ENCODE measurements around the gene ZNF141.
"Not testable (repeated sequence)": the region's sequence is repeated elsewhere in the genome, so short reads cannot be mapped to it uniquely, and the experiment has no call there.

The ZNF141 gene

DNA sequence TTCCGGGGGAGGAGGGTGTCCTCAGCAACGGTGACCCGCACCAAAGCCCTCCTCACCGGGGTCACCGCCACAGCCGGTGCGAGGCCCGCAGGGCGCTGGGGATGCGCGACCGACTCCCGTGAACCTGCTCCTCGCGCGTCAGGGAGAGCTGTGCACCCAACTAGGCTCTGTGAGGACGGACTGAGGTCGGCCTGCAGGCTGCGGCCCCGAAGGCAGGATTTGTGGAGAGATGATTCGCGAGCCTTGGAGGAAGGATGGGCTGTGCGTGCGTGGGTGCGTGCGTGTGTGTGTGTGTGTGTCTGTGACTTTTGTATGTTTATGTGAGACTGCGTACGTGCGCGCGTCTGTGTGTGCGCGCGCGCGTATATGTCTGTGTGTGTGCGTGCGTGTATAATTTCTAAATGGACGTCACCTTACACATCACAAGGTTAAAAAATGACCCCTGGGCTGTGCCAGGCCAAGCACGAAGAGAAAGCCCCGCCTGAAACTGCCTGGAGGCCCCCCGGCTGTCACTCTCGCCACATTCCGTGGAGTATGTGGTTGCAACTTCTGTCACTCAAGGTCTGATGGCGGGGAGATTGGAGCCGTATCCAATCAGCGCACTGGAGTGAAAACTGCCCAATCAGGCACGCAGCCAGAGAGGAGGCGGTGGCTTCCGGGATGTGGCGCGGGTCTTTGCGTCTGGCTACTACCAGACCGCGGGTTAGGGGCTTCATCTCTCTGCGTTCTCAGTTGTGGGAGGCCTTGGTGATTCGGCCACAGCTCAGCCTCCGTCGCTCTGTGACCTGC lies at the start of gene ZNF141:
Gene ZNF141, plus strand, starts transcription at position 672 of the 789 bp plus-strand sequence. CDS start 170 bp downstream, outside the sequence.
- DNase-seq (ENCODE audit: low read depth), result peak; percentile 65

DNA sequence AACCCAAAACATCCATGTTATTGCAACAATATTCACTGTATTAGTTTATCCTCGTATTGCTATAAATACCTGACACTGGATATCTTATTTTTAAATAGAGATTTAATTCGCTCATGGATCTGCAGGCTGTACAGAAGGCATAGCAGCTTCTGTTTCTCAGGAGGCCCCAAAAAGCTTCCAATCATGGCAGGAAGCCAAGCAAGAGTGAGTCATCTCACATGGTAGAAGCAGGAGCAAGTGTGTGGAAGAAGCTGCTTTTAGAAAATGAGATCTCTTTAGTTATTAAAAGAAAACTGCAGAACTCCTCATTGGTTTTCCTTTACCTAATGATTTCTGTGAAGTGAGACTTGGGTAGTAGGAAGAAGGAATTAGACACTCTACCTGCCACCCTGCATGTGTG lies 48.7 kb upstream of the ZNF141 start:
- DNase-seq (ENCODE audit: low read depth), result no peak

DNA sequence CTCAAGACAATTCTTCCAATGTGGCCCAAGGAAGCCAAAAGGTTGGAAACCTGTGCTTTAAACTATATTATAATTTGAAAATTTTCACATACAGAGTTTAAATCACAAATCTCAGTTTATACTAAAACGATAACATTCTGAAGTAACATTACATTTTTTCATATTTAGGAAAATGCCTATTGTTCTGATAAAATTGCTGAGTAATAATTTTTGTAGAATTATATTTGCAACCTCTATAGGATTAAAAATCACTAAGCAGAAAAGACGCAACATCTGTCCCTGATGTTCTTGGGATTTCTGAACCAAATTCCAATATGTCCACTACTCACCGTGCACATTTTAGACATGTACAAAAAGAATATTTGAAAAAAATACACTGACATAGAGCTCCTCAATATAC lies 42.9 kb upstream of the ZNF141 start:
- DNase-seq (ENCODE audit: low read depth), result no peak

DNA sequence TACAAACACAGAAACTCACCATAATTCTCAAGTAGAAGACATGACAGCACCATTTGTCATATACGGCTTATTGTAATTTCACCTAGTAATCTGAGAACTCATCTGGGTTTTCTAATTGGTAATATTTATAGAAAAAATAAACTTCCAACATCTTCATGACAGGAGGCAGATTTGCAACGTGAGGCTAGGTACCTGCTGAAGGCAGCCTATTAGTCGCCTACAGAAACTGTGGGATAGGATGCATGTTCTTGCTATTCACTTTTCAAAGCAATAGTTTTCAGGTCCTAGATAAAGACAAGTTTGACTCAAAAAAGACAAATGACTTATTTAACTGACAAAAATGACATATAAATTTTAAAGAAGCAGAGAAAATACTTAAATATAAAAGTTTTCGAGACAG lies 35.2 kb upstream of the ZNF141 start:
- DNase-seq (ENCODE audit: low read depth), result no peak

DNA sequence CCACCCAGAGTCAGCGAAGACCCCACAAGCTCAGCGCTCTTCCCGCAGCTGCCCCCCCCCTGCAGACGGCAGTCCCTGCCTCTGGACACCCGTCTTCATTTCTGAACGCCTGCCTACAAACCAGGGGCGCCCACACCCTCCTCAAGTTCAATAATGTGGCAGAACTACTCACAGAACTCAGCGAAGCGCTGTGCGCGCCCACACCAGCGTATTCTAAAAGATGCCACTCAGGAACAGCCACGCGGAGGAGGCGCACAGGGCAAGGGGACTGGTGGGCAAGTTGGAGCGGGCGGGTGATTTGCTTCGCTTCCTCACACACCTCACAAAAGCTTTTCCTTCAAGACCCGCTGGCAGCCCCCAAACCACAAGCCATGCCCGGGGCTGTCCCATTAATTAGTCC lies 33.1 kb upstream of the ZNF141 start:
- not testable (repeated sequence) for DNase-seq (ENCODE audit: low read depth)

DNA sequence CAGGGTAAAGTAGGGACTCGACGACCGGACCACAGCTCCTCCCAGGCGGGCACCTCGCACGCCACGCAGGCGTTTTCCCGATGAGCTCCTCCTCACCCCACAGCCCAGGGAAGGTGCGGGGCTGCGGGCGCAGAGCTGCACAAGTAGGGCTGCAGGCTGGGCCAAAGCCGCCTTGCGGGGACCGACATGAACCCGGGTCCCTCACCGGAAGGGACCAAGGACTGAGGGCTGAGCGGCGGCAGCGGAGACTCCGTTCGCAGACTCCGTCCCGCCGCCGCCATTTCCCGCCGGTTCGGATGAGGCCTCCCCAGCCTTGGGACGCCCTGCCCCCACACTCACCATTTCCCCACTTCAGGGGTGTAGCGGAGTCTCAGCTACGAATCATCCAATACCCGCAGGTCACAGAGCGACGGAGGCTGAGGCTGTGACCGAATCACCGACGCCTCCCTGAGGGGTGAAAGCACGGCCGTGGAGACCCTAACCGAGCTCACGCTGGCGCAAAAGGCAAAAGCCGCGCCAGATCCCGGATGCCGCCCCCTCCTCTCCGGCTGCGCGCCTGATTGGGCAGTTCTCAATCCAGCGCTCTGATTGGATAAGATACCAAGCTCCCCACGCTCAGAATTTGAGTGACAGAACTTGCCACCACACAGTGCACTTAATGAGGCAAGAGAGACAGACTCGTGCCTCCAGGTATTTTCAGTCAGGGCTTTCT lies 32.5 kb upstream of the ZNF141 start, which contains the start of gene ZNF732:
Gene ZNF732, minus strand, starts transcription at position 506 of the 712 bp plus-strand sequence. Its CDS starts 164 bp downstream, at position 342.
- no peak for DNase-seq (ENCODE audit: low read depth)

DNA sequence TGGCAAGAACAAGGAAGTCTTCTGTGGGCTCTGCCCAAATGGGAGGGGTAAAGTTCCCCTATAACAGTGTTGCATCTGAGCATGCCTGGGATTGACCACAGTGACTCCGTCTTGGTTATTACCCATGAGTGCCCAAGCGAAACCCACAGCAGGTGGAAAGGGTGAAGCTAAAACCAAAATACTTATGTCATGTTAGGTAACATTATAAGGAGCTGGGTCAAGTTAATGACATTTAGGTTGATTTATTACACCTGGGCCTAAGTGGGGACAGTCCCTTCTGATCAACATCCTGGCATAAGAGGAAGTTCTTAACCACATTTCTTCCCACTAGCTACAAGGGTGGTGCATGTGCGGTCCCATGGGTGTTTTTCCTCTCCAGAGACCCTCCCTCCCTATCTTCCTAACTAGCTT lies 31.1 kb upstream of the ZNF141 start:
- no peak for DNase-seq (ENCODE audit: low read depth)

DNA sequence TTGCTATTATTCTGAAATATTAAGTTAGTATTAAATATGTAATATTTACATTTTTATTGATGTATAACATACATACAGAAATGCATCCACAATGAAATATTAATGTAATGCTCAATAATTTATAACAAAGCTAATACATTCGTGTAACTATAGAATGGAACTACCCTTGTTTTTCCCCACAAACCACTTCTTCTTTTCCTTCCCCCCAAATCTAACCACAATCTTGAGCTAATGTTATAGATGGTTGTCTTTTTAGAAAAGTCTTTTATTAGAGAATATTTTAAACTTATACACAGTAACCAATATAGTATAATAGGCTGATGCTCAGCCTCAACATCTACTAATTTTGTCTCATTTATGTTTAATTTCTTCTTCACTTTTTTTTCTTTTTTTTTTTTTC lies 27.8 kb upstream of the ZNF141 start:
- no peak for DNase-seq (ENCODE audit: low read depth)

DNA sequence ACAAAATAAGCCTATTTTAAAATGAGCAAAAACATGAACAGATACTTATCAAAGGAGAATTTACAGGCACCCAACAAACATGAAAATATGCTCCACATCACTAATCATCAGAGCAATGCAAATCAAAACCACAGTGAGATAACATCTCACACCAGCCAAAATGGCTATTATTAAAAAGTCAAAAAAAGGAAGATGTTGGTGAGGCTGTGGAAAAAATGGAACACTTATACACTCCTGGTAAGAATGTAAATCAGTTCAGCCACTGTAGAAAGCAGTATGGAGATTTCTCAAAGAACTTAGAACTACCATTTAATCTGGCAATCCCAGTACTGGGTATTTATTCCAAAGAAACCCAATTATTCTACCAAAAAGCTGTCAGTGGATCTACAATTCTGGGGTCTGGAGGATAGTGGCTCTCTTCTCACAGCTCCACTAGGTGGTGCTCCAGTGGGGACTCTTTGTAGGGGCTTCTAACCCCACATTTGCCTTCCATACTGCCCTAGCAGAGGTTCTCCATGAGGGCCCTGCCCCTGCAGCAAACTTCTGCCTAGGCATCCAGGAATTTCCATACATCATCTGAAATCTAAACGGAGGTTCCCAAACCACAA lies 23.2 kb upstream of the ZNF141 start:
- DNase-seq (ENCODE audit: low read depth), result no peak

DNA sequence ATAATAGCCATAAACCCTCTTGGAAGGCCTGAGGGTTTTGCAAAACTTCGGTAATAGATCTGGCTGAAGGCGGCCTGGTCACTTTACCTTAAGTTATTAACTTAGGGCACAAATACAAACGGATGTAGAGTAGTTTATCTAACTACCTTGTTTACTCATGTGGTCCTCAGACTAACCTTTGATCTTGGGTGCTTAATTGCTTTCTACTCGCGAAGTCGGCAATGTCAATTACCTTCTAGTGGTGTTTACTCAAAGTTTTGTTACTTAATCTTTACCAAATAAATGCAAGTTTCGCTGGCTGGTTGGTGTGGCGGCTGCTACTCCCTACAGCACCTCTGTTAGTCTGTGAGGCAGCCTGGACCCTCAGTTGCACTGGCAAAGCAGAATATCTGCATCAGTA lies 8.9 kb upstream of the ZNF141 start:
- no peak for DNase-seq (ENCODE audit: low read depth)

DNA sequence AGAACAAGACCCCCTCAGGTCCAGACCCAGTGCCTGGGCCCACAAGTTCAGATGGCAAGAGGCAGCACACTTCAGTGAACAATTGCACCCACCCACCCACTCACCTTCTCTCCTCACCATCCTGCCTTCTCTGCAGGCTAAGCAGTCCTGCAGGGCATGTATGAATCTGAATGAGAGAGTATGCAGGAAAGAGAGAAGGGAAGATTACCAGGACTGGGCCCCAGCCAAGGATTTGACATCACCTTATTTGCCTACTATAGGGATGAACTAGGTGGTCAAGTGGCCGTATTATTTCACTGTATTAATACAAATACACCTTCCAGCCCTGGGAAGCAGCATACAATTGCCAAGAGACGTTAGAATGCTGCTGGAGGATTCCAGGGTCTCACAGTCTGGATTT lies 2.1 kb upstream of the ZNF141 start:
- DNase-seq (ENCODE audit: low read depth), result no peak

DNA sequence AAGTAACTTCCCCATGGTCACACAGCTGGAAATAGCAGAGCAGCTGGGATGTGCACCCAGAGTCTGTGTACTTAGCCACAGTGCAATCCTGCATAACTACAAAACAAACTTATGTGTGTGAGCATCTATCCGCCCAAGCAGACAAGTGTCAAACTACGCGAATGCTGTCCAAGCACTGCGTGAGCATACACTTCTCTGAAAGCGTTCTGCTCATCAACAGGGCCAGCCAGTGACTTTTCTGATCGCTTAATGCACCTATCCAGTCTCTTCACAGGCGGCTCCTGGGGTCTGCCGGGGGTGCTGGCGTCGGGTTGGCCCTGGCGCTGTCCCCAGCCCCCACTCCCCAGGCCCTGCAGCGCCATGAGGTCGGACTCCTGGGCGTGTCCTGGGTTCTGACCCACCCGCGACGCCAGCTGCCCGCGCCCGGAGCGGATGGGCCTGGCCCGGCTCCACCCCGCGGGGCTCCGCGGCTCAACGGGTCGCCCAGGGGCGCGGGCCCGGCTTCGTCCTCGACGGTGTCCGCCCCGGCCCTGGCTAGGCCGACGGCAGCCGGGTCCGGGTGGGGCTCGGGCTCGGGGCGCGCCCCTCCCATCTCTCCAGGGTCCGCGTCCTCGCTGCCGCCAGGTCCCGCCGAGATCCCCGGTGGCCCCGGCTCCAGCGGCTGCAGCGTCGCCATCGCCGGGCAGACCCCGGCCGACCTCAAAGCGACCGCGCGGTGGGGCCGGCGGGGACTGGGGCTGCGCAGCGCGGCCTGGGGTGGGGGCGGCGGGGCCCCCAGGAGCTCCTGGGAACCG lies 1.3 kb upstream of the ZNF141 start:
- DNase-seq (ENCODE audit: low read depth), result no peak

DNA sequence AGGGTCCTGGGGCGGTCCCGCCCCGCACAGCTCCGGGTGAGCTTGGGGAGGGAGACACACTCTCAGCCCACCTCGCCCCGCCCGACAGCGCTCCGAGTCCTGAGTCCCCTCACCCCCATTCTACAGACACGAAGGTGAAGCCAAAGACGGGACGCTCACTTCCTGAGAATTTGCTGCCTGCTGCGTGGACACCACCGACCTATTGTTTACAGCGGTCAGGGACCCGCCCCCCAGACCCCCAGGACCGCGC lies 796 bp upstream of the ZNF141 start:
- DNase-seq (ENCODE audit: low read depth), result no peak

DNA sequence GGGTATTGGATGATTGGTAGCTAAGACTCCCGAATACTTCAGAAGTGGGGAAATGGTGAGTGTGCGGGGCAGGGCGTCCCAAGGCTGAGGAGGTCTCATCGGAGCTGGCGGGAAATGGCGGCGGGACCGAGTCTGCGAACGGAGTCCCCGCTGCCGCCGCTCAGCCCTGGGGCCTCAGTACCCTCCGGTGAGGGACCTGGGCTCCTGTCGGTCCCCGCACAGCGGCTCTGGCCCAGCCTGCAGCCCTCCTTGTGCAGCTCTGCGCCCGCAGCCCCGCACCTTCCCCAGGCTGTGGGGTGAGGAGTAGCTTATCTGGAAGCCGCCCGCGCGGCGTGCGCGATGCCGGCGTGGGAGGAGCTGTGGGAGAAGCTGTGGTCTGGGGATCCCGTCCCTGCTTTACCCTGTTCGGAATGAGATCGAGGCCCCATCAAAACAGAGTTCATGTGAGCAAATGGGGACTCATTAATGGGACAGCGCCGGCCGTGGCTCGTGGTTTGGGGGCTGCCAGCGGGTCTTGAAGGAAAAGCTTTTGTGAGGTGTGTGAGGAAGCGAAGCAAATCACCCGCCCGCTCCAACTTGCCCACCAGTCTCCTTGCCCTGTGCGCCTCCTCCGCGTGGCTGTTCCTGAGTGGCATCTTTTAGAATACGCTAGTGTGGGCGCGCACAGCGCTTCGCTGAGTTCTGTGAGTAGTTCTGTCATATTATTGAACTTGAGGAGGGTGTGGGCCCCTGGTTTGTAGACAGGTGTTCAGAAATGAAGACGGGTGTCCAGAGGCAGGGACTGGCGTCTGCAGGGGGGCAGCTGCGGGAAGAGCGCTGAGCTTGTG lies 531 bp downstream of the ZNF141 start:
- peak; percentile 27 for DNase-seq (ENCODE audit: low read depth)

DNA sequence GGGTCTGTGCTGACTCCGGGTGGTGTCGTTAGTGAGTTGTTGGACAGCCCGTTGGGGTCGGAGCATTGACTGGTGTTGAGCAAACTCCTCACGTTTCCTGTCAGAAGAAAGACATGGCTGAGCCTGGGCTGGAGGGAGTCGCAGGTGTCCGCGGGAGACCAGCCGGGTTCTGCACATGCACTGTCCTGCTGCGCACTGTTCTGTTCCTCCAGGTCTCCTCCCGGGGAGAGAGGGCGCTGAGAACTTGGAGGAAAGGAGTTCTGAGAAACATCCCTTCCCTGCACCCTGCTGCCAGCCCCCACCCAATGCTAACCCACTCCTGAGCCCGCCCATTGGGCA lies 1.1 kb downstream of the ZNF141 start:
- no peak for DNase-seq (ENCODE audit: low read depth)

DNA sequence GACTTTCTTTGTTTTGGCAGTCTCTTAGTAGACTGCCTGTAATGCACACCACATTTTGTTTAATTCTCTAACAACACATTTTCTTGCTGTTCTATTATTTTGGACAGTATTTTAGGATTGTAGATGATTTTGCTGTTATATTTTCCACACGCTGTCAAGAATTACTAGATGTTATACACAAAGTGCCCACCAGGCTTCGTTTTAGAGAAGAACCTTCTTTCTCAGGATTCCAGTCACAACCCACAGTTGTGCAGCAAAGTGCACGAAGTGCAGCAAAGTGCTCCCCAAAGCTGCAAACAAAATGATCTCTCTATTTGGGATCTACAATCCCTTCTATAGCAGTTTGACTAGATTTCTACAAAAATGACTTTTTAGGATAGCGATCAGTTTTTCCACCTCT lies 2.4 kb downstream of the ZNF141 start:
- no peak for DNase-seq (ENCODE audit: low read depth)

DNA sequence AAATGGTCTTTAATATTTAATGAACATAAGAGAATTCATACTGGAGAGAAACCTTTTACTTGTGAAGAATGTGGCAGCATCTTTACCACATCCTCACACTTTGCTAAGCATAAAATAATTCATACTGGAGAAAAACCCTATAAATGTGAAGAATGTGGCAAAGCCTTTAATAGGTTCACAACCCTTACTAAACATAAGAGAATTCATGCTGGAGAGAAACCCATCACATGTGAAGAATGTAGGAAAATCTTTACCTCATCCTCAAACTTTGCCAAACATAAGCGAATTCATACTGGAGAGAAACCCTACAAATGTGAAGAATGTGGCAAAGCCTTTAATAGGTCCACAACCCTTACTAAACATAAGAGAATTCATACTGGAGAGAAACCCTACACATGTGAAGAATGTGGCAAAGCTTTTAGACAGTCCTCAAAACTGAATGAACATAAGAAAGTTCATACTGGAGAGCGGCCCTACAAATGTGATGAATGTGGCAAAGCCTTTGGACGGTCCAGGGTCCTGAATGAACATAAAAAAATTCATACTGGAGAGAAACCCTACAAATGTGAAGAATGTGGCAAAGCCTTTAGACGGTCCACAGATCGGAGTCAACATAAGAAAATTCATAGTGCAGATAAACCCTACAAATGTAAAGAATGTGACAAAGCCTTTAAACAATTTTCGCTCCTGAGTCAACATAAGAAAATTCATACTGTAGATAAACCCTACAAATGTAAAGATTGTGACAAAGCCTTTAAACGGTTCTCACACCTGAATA lies 35.6 kb downstream of the ZNF141 start:
- DNase-seq (ENCODE audit: low read depth), result no peak

DNA sequence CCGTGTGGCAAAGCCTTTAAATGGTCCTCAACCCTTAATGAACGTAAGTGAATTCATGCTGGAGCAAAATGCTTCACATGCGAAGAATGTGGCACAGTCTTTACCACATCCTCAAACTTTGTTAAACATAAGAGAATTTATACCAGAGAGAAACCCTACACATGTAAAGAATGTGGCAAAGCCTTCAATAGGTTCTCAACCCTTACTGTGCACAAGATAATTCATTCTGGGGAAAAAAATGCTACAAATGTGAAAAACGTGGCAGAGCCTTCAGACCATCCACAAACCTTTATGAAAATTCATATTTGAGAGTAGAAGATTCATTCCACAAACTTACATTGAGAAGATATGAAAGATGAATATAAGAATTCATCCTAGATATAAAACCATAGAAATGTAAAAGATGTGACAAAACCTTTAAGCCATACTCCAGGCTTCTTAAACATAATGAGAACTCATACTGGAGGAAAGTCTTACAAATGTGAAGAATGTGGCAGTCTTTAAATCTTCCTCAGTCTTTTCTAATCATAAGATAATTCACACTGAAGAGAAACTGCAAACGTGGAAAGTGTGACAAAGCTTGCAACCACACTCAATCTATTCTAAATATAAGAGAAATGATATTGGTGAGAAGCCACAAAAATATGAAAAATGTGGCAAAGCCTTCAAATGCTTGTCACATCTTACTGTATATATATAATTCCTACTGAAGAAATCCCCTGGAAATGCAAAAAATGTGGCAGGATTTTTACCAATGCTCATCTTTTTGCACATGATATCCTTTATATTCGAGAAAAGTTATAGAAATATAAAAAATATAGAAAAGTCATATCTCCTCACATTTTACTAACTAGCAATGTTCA lies 36.9 kb downstream of the ZNF141 start:
- DNase-seq (ENCODE audit: low read depth), result no peak

DNA sequence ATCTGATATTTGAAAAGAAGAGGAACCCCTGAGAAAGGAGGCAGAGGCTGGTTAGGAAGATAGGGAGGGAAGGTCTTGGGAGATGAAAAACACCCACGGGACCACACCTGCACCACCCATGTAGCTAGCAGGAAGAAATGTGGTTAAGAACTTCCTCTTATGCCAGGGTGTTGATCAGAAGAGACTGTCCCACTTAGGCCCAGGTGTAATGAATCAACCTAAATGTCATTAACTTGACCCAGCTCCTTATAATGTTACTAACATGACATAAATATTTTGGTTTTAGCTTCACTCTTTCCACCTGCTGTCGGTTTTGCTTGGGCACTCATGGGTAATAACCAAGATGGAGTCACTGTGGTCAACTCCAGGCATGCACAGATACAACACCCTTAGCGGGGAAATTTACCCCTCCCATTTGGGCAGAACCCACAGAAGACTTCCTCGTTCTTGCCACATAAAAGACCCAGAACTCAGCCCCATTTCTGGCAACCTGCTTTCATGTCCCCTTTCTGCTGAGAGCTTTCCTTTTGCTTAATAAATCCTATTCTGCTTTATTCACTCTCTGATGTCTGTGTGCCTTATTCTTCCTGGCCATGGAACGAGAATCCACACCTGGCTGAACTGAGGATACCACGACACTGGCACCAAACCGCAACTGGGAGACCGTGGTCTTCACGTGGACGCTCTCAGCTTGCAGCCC lies 46.8 kb downstream of the ZNF141 start:
- DNase-seq (ENCODE audit: low read depth), result no peak
